Vagina (tissue), 2 donors: ENCODE measurements around the gene DLEC1.

Experiments used
- CTCF ChIP-seq, 3 experiments: fragments of 450-650 bp in 2 of 3; fragments of 200-600 bp in 1 of 3; sonication (generic) in 1 of 3; IDR thresholded peaks; one replicate each; pipeline ENCODE4 v1.5.1; 2017 to 2019; ENCODE audit warnings: antibody characterized with exemption in 3 of 3, mild to moderate bottlenecking in 2 of 3, moderate library complexity in 2 of 3
- POLR2AphosphoS5 ChIP-seq, 2 donors: sonication (generic); formaldehyde crosslinking; IDR thresholded peaks; one replicate each; pipeline ENCODE4 v1.9.0; 2017; ENCODE audit warnings: antibody characterized with exemption in 2 of 2, mild to moderate bottlenecking in 2 of 2, low read depth in 1 of 2; ENCODE audit not compliant: insufficient read depth in 1 of 2

- TF ChIP-seq CTCF (IDR thresholded peaks at IDR 0.05) (no peak), POLR2AphosphoS5 (IDR thresholded peaks at IDR 0.05; ENCODE audit: insufficient read depth in 1 of 2, low read depth in 1 of 2) (no peak)
These were observed 45.9 kb upstream of the DLEC1 start for GRCh38 chr3:37993067-37993455.
